GM12878 (cell line): ENCODE results near the gene RND2. TPM values are rescaled to one million over a fixed set of nuclear protein-coding genes. Genes with fewer than 3 reads are reported as not detected.

Experiments
- ATAC-seq: fragments of 200-7000 bp; cut with Tn5 transposase; 3 replicates; pipeline ENCODE4 v1.9.1; 2020; ENCODE audit warnings: mild to moderate bottlenecking, moderate library complexity
- BruUV-seq: library from RNA; stranded (reverse); fragments of 400-500 nt; replicated peaks from 2 replicates; lab custom pipeline; 2021; lab: Mats Ljungman, UMichigan
- CTCF ChIA-PET: fragments of 300-600 bp; sonication (Branson Sonifier 250); formaldehyde crosslinking; extraction: SDS; loops from one replicate; lab custom pipeline; 2021; ENCODE audit warnings: inconsistent platforms; lab: Yijun Ruan, JAX
- POLR2A ChIA-PET: fragments of 350-600 bp; formaldehyde crosslinking; extraction: SDS; loops from one replicate; lab custom pipeline; 2021; ENCODE audit warnings: inconsistent platforms; lab: Charles Lee
- RAD21 ChIA-PET: fragments of 300-600 bp; sonication (Branson Sonifier 250); formaldehyde crosslinking; loops from one replicate; lab custom pipeline; 2023; ENCODE audit warnings: antibody characterized with exemption; ENCODE audit not compliant: unreplicated experiment; lab: Charles Lee
- SMC1A ChIA-PET: fragments of 300-600 bp; sonication (Branson Sonifier 250); formaldehyde crosslinking; loops from one replicate; lab custom pipeline; 2023; ENCODE audit not compliant: unreplicated experiment, uncharacterized antibody; lab: Charles Lee
- DNase-seq: peaks from one replicate; pipeline ENCODE4 v3.0.0-alpha.2; 2011; ENCODE audit warnings: low read depth, low spot score
- FAIRE-seq: peaks from 3 replicates; lab custom pipeline; 2011; peaks lifted over from hg19 to GRCh38; lab: Jason Lieb, UNC
- H2AFZ ChIP-seq: 2 replicates; pipeline ENCODE4 v1.6.0; 2011; ENCODE audit warnings: low read depth, low read length, control low read depth; ENCODE audit not compliant: control insufficient read depth
- H3K27ac ChIP-seq: 2 replicates; pipeline ENCODE4 v1.5.1; 2011; ENCODE audit warnings: control low read depth; ENCODE audit not compliant: control insufficient read depth, insufficient read depth
- H3K27me3 ChIP-seq, 2 experiments: replicated peaks in 1 of 2; 2 replicates each; pipeline versions ENCODE4 v1.6.0 to v1.6.1; 2011; ENCODE audit warnings: low read length in 1 of 2; ENCODE audit not compliant: control insufficient read depth in 2 of 2, insufficient read depth in 2 of 2
- H3K36me3 ChIP-seq, 2 experiments: 2 replicates each; pipeline ENCODE4 v1.5.1; 2011; ENCODE audit warnings: low read length in 1 of 2; ENCODE audit not compliant: control insufficient read depth in 2 of 2, insufficient read depth in 2 of 2
- H3K4me1 ChIP-seq: 2 replicates; pipeline ENCODE4 v1.6.1; 2011; ENCODE audit warnings: mild to moderate bottlenecking, low read length, moderate library complexity, mixed read lengths; ENCODE audit not compliant: control insufficient read depth, insufficient read depth
- H3K4me2 ChIP-seq: 2 replicates; pipeline ENCODE4 v1.6.0; 2011; ENCODE audit warnings: control low read depth; ENCODE audit not compliant: control insufficient read depth, insufficient read depth
- H3K4me3 ChIP-seq: fragments of 200-600 bp; sonication (generic); 2 replicates; pipeline ENCODE4 v1.5.1; 2016
- H3K79me2 ChIP-seq: 2 replicates; pipeline ENCODE4 v1.6.0; 2011; ENCODE audit warnings: low read length; ENCODE audit not compliant: control insufficient read depth, insufficient read depth
- H3K9ac ChIP-seq: 2 replicates; pipeline ENCODE4 v1.8.0; 2011; ENCODE audit warnings: low read length, control low read depth, mixed read lengths; ENCODE audit not compliant: control insufficient read depth, insufficient read depth
- H3K9me3 ChIP-seq: replicated peaks from 3 replicates; pipeline ENCODE4 v1.5.1; 2011; ENCODE audit warnings: mild to moderate bottlenecking, low read length; ENCODE audit not compliant: control insufficient read depth, insufficient read depth
- H4K20me1 ChIP-seq: 2 replicates; pipeline ENCODE4 v1.6.0; 2011; ENCODE audit not compliant: control insufficient read depth, insufficient read depth
- ASH2L ChIP-seq: fragments of 300-600, 200-600 bp; sonication (generic); IDR thresholded peaks from 2 replicates; pipeline ENCODE4 v1.6.1; 2017; ENCODE audit warnings: low read depth, mild to moderate bottlenecking, borderline replicate concordance
- BRCA1 ChIP-seq: IDR thresholded peaks from 2 replicates; pipeline ENCODE4 v1.6.1; 2011; ENCODE audit warnings: low read depth, low read length, improper control_type of control experiment
- CEBPZ ChIP-seq: fragments of 150-350 bp; IDR thresholded peaks from 2 replicates; pipeline ENCODE4 v1.6.1; 2016; ENCODE audit warnings: low read depth, low read length
- EED ChIP-seq: sonication (generic); IDR thresholded peaks from 2 replicates; pipeline ENCODE4 v1.6.1; 2016; ENCODE audit warnings: antibody characterized with exemption, low read depth
- ESRRA ChIP-seq: IDR thresholded peaks from 2 replicates; pipeline ENCODE4 v1.6.1; 2012; ENCODE audit warnings: mild to moderate bottlenecking, low read length, improper control_type of control experiment
- HDAC2 ChIP-seq: fragments of 200-600 bp; sonication (generic); IDR thresholded peaks from 2 replicates; pipeline ENCODE4 v1.6.1; 2017
- HDAC6 ChIP-seq: fragments of 200-600 bp; sonication (generic); IDR thresholded peaks from one replicate; pipeline ENCODE4 v1.8.0; 2017; ENCODE audit warnings: antibody characterized with exemption; ENCODE audit not compliant: unreplicated experiment
- KLF5 ChIP-seq: fragments of 450-650 bp; IDR thresholded peaks from 2 replicates; pipeline ENCODE4 v1.6.1; 2014; ENCODE audit warnings: mild to moderate bottlenecking; ENCODE audit not compliant: partially characterized antibody
- MTA2 ChIP-seq: fragments of 450-650 bp; IDR thresholded peaks from 2 replicates; pipeline ENCODE4 v1.6.1; 2016; ENCODE audit warnings: low read depth, mild to moderate bottlenecking, moderate library complexity
- POLR2AphosphoS5 ChIP-seq: IDR thresholded peaks from 2 replicates; pipeline ENCODE4 v1.6.1; 2011; ENCODE audit warnings: mild to moderate bottlenecking, low read length, inconsistent platforms
- RAD51 ChIP-seq: fragments of 450-650 bp; IDR thresholded peaks from 2 replicates; pipeline ENCODE4 v1.6.1; 2016; ENCODE audit warnings: moderate library complexity, mild to moderate bottlenecking, inconsistent platforms
- RELA ChIP-seq: fragments of 450-650 bp; IDR thresholded peaks from 2 replicates; pipeline ENCODE4 v1.8.0; 2014; ENCODE audit warnings: borderline replicate concordance; ENCODE audit not compliant: partially characterized antibody
- SREBF1 ChIP-seq: IDR thresholded peaks from 2 replicates; pipeline ENCODE4 v1.6.1; 2012; ENCODE audit warnings: mild to moderate bottlenecking, low read length
- TARDBP ChIP-seq: IDR thresholded peaks from 2 replicates; pipeline ENCODE4 v1.6.1; 2016; ENCODE audit warnings: borderline replicate concordance
- ZBTB33 ChIP-seq: fragments of 450-650 bp; IDR thresholded peaks from 2 replicates; pipeline ENCODE4 v1.6.1; 2017; ENCODE audit warnings: mild to moderate bottlenecking
- ZZZ3 ChIP-seq: IDR thresholded peaks from 2 replicates; pipeline ENCODE4 v1.6.1; 2011; ENCODE audit warnings: low read depth; ENCODE audit not compliant: control insufficient read depth, insufficient read length
- WGBS: methylation state at CpG from one replicate; pipeline ENCODE4 v1.1.6; 2016; ENCODE audit warnings: low lambda C conversion rate; ENCODE audit not compliant: insufficient replicate concordance, insufficient coverage; ENCODE audit errors: missing lambda C conversion rate; 5-methylcytosine and 5-hydroxymethylcytosine counted together
- in situ Hi-C: fragments of 300-500 bp; cut with MboI; formaldehyde crosslinking; loops from 9 replicates; pipeline ENCODE4 v1.14.3; 2018; ENCODE audit warnings: mixed read lengths
- intact Hi-C: fragments of 100-400 bp; cut with micrococcal nuclease; formaldehyde crosslinking; loops from one replicate; pipeline ENCODE4 v1.14.2; 2022; ENCODE audit not compliant: unreplicated experiment
- polyA plus RNA-seq, 11 experiments: library from polyadenylated mRNA; depleted of rRNA in 4 of 11; unstranded in 6 of 11; stranded (reverse) in 5 of 11; fragments of >200 nt; fragmentation: Nextera tagmentation in 4 of 11; fragmentation: Illumina TruSeq in 1 of 11; extraction: Ambion mirVana in 4 of 11; extraction: Trizol in 1 of 11; gene quantifications; 1 replicate in 1 of 11; 2 replicates in 10 of 11; pipeline versions ENCODE4 v1.2.1 to v1.2.3, GENCODE V29; 2011 to 2016; ENCODE audit warnings: inconsistent platforms in 2 of 11, missing spikeins in 2 of 11, low read depth in 1 of 11
- total RNA-seq, 4 experiments: library from RNA; depleted of rRNA in 3 of 4; stranded (reverse); fragments of >200 nt in 3 of 4; fragmentation: Illumina TruSeq in 1 of 4; extraction: Trizol in 1 of 4; gene quantifications; 2 replicates each; pipeline versions ENCODE4 v1.2.1 to v1.2.3, GENCODE V29; 2013 to 2021
- TF ChIP-seq, protein P1 (sequence below): fragments of 450-650 bp; IDR thresholded peaks from 2 replicates; pipeline ENCODE4 v1.6.1; 2018; ENCODE audit warnings: mild to moderate bottlenecking, low read depth, moderate library complexity; ENCODE audit not compliant: partially characterized antibody
- TF ChIP-seq, protein P2 (sequence below): IDR thresholded peaks from 2 replicates; pipeline ENCODE4 v1.6.1; 2012; ENCODE audit warnings: low read length, inconsistent platforms

The RND2 gene
- total and polyA plus RNA-seq, 10 of the 15 experiments (the other 5 are each of a cell fraction or from before 2014, with no cell fraction given) = 0.01 to 0.05 (median 0.03) TPM; not detected in 6

- in situ Hi-C loops = no loop called here
- RAD21 ChIA-PET = no interaction called here
- H3K9me3 ChIP-seq = no peaks in the 10 kb centered on the region
- intact Hi-C loops = no loop called here
- CTCF ChIA-PET = no interaction called here
- no peak for FAIRE-seq
- H4K20me1 ChIP-seq = no peaks in the 10 kb centered on the region
- H3K79me2 ChIP-seq = no peaks in the 10 kb centered on the region
- POLR2A ChIA-PET = no interaction called here
- ATAC-seq = no peak
- DNase-seq = no peak
- H3K27me3 ChIP-seq = no peaks in the 10 kb centered on the region
- H3K27ac ChIP-seq = no peak overlapping the region
- no peak overlapping the region for H3K9ac ChIP-seq
- no TSS peak for BruUV-seq
- H3K4me1 ChIP-seq = no peaks in the 10 kb centered on the region
- H3K4me2 ChIP-seq = no peak overlapping the region
- no peaks in the 10 kb centered on the region for H3K36me3 ChIP-seq
- WGBS = 93% methylated on average over 3 of the region's 3 CpGs
- H3K4me3 ChIP-seq = no peak overlapping the region
- SMC1A ChIA-PET = no interaction called here
- no peak overlapping the region for H2AFZ ChIP-seq
- TF ChIP-seq CEBPZ (no peak), POLR2AphosphoS5 (no peak), HDAC6 (no peak), ASH2L (no peak), HDAC2 (no peak), EED (no peak), ZZZ3 (no peak), RELA (no peak), ESRRA (no peak), TARDBP (no peak), MTA2 (no peak), ZBTB33 (no peak), SREBF1 (no peak), RAD51 (no peak), KLF5 (no peak), BRCA1 (no peak)
- TF ChIP-seq, protein P1, sequence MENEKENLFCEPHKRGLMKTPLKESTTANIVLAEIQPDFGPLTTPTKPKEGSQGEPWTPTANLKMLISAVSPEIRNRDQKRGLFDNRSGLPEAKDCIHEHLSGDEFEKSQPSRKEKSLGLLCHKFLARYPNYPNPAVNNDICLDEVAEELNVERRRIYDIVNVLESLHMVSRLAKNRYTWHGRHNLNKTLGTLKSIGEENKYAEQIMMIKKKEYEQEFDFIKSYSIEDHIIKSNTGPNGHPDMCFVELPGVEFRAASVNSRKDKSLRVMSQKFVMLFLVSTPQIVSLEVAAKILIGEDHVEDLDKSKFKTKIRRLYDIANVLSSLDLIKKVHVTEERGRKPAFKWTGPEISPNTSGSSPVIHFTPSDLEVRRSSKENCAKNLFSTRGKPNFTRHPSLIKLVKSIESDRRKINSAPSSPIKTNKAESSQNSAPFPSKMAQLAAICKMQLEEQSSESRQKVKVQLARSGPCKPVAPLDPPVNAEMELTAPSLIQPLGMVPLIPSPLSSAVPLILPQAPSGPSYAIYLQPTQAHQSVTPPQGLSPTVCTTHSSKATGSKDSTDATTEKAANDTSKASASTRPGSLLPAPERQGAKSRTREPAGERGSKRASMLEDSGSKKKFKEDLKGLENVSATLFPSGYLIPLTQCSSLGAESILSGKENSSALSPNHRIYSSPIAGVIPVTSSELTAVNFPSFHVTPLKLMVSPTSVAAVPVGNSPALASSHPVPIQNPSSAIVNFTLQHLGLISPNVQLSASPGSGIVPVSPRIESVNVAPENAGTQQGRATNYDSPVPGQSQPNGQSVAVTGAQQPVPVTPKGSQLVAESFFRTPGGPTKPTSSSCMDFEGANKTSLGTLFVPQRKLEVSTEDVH = no peak
- TF ChIP-seq, protein P2, sequence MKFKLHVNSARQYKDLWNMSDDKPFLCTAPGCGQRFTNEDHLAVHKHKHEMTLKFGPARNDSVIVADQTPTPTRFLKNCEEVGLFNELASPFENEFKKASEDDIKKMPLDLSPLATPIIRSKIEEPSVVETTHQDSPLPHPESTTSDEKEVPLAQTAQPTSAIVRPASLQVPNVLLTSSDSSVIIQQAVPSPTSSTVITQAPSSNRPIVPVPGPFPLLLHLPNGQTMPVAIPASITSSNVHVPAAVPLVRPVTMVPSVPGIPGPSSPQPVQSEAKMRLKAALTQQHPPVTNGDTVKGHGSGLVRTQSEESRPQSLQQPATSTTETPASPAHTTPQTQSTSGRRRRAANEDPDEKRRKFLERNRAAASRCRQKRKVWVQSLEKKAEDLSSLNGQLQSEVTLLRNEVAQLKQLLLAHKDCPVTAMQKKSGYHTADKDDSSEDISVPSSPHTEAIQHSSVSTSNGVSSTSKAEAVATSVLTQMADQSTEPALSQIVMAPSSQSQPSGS = no peak
Observed at GRCh38 chr17:43034894-43035293, 9.9 kb downstream of the RND2 start.
